SK-N-SH treated with all-trans-retinoic acid at 6 μM for 48 hours (cell line): ENCODE results near the gene TMBIM1.
"Not testable (repeated sequence)": the region's sequence is repeated elsewhere in the genome, so short reads cannot be mapped to it uniquely, and the experiment has no call there.

Experiments
- ATAC-seq: fragments of 200-7000 bp; cut with Tn5 transposase; 3 replicates; pipeline ENCODE4 v1.9.1; 2020; ENCODE audit warnings: mild to moderate bottlenecking, moderate library complexity
- BACH2 ChIP-seq: fragments of 250-450 bp; sonication (Bioruptor Pico); IDR thresholded peaks from 2 replicates; pipeline ENCODE4 v1.9.0; 2021; ENCODE audit warnings: mild to moderate bottlenecking, borderline replicate concordance
- CSDC2 ChIP-seq: fragments of 250-450 bp; sonication (Bioruptor Pico); IDR thresholded peaks from 2 replicates; pipeline ENCODE4 v1.5.0; 2020; ENCODE audit warnings: mild to moderate bottlenecking, moderate library complexity
- ESRRG ChIP-seq: fragments of 250-450 bp; sonication (Bioruptor Pico); IDR thresholded peaks from 2 replicates; pipeline ENCODE4 v1.6.1; 2021; ENCODE audit warnings: mild to moderate bottlenecking
- GLIS3 ChIP-seq: fragments of 250-450 bp; sonication (Bioruptor Pico); IDR thresholded peaks from 2 replicates; pipeline ENCODE4 v1.5.0; 2020; ENCODE audit warnings: mild to moderate bottlenecking, moderate library complexity
- ISL1 ChIP-seq: fragments of 250-450 bp; sonication (Bioruptor Pico); IDR thresholded peaks from 2 replicates; pipeline ENCODE4 v2.1.2; 2022; ENCODE audit warnings: mild to moderate bottlenecking, moderate library complexity
- OSR1 ChIP-seq: fragments of 250-450 bp; sonication (Bioruptor Pico); IDR thresholded peaks from 2 replicates; pipeline ENCODE4 v1.8.0; 2022; ENCODE audit warnings: moderate library complexity, mild to moderate bottlenecking, inconsistent platforms
- PPARA ChIP-seq: fragments of 250-450 bp; sonication (Bioruptor Pico); IDR thresholded peaks from 2 replicates; pipeline ENCODE4 v1.5.0; 2020; ENCODE audit warnings: mild to moderate bottlenecking, borderline replicate concordance
- SNAI2 ChIP-seq: fragments of 250-450 bp; sonication (Bioruptor Pico); IDR thresholded peaks from 2 replicates; pipeline ENCODE4 v1.5.0; 2020; ENCODE audit warnings: mild to moderate bottlenecking, moderate library complexity
- TCF4 ChIP-seq: fragments of 250-450 bp; sonication (Bioruptor Pico); IDR thresholded peaks from 2 replicates; pipeline ENCODE4 v1.8.0; 2021; ENCODE audit warnings: mild to moderate bottlenecking, moderate library complexity, borderline replicate concordance
- TOX ChIP-seq: fragments of 250-450 bp; sonication (Bioruptor Pico); IDR thresholded peaks from 2 replicates; pipeline ENCODE4 v1.8.0; 2021; ENCODE audit warnings: mild to moderate bottlenecking, moderate library complexity, borderline replicate concordance
- ZC3H10 ChIP-seq: fragments of 250-450 bp; sonication (Bioruptor Pico); IDR thresholded peaks from 2 replicates; pipeline ENCODE4 v1.5.1; 2021; ENCODE audit warnings: mild to moderate bottlenecking, moderate library complexity
- ZFP30 ChIP-seq: fragments of 450-650 bp; formaldehyde crosslinking; IDR thresholded peaks from 2 replicates; pipeline ENCODE4 v1.5.0; 2022; ENCODE audit warnings: mild to moderate bottlenecking, moderate library complexity
- ZNF565 ChIP-seq: fragments of 450-650 bp; formaldehyde crosslinking; conservative IDR thresholded peaks from 2 replicates; pipeline ENCODE4 v1.5.0; 2020; ENCODE audit warnings: low read depth, mild to moderate bottlenecking, moderate library complexity
- ZNF70 ChIP-seq: fragments of 450-650 bp; formaldehyde crosslinking; IDR thresholded peaks from 2 replicates; pipeline ENCODE4 v1.5.0; 2020; ENCODE audit warnings: mild to moderate bottlenecking, moderate library complexity
- ZNF8 ChIP-seq: fragments of 450-650 bp; formaldehyde crosslinking; IDR thresholded peaks from 2 replicates; pipeline ENCODE4 v1.5.0; 2020; ENCODE audit warnings: mild to moderate bottlenecking, moderate library complexity
- TF ChIP-seq, protein P1 (sequence below): fragments of 250-450 bp; sonication (Bioruptor Pico); IDR thresholded peaks from 2 replicates; pipeline ENCODE4 v1.5.1; 2020; ENCODE audit warnings: low read depth, mild to moderate bottlenecking, moderate library complexity
- TF ChIP-seq, protein P2 (sequence below): fragments of 250-450 bp; sonication (Bioruptor Pico); IDR thresholded peaks from 2 replicates; pipeline ENCODE4 v1.5.0; 2020; ENCODE audit warnings: mild to moderate bottlenecking, moderate library complexity
- TF ChIP-seq, protein P3 (sequence below): fragments of 250-450 bp; sonication (Bioruptor Pico); IDR thresholded peaks from 2 replicates; pipeline ENCODE4 v1.5.1; 2021; ENCODE audit warnings: mild to moderate bottlenecking, moderate library complexity
- TF ChIP-seq, protein P4 (sequence below): fragments of 250-450 bp; sonication (Bioruptor Pico); IDR thresholded peaks from 2 replicates; pipeline ENCODE4 v1.8.0; 2021; ENCODE audit warnings: low read depth, mild to moderate bottlenecking, moderate library complexity, borderline replicate concordance

The TMBIM1 gene

DNA sequence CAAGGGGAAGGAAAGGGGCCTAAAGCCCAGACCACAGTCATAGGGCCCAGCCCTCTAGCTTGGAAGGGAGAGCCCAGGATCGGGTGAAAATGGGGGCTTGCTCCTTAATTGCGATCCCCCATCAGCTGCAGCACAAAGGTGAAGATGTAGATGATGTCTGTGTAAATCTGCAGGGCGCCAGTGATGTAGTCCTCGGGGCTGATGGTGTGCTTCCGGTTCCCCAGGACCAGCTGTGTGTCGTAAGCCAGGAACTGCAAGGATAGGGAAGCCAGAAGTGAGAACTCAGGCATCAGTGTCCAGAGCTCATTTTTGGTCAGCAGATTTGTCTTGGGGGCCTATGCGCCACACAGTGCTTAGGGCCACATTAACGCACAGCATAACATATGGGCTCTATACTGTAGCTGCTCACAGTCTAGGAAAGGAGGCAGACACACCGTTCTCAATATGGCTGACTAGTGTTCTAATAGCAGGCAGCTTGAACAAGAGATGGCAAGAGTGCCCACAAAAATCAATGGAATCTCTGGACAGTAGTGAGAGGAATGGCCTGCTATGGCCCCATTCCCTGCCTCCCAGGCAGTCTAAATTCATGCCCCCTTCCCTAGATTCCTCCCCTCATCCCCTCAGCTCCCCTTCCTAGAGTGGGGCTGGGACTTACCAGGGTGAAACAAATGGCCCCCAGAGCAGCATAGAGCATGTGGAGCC, 16.8 kb downstream of the TMBIM1 start:
- ATAC-seq: no peak
- TF ChIP-seq GLIS3 (CRISPR knock-in tag) (no peak), ZFP30 (CRISPR knock-in tag) (no peak), PPARA (CRISPR knock-in tag) (no peak)
- TF ChIP-seq, protein P1, sequence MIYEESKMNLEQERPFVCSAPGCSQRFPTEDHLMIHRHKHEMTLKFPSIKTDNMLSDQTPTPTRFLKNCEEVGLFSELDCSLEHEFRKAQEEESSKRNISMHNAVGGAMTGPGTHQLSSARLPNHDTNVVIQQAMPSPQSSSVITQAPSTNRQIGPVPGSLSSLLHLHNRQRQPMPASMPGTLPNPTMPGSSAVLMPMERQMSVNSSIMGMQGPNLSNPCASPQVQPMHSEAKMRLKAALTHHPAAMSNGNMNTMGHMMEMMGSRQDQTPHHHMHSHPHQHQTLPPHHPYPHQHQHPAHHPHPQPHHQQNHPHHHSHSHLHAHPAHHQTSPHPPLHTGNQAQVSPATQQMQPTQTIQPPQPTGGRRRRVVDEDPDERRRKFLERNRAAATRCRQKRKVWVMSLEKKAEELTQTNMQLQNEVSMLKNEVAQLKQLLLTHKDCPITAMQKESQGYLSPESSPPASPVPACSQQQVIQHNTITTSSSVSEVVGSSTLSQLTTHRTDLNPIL (CRISPR knock-in tag): no peak
- TF ChIP-seq, protein P2, sequence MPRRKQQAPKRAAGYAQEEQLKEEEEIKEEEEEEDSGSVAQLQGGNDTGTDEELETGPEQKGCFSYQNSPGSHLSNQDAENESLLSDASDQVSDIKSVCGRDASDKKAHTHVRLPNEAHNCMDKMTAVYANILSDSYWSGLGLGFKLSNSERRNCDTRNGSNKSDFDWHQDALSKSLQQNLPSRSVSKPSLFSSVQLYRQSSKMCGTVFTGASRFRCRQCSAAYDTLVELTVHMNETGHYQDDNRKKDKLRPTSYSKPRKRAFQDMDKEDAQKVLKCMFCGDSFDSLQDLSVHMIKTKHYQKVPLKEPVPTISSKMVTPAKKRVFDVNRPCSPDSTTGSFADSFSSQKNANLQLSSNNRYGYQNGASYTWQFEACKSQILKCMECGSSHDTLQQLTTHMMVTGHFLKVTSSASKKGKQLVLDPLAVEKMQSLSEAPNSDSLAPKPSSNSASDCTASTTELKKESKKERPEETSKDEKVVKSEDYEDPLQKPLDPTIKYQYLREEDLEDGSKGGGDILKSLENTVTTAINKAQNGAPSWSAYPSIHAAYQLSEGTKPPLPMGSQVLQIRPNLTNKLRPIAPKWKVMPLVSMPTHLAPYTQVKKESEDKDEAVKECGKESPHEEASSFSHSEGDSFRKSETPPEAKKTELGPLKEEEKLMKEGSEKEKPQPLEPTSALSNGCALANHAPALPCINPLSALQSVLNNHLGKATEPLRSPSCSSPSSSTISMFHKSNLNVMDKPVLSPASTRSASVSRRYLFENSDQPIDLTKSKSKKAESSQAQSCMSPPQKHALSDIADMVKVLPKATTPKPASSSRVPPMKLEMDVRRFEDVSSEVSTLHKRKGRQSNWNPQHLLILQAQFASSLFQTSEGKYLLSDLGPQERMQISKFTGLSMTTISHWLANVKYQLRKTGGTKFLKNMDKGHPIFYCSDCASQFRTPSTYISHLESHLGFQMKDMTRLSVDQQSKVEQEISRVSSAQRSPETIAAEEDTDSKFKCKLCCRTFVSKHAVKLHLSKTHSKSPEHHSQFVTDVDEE (CRISPR knock-in tag): no peak

DNA sequence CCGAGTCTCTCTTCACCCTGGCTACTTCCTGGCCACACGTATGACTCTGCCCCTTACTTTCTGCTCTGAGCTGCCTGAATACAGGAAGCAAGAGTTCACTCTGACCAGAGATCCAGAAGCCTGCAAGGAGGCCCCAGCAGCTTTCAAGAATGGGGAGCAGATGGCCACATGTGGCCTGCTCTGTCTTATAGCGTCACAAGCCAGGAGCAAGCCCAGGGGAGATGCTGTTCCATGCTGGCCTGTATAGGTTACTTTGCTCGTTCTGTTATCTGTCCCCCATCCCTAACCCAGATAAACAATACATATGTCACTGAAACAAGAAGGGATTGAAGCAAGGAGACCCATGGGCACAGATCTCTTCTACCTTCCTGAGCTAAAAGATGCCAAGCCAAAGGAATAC, 17.7 kb downstream of the TMBIM1 start:
- no peak for ATAC-seq
- TF ChIP-seq ZFP30 (CRISPR knock-in tag) (no peak), ESRRG (no peak), CSDC2 (CRISPR knock-in tag) (no peak)

DNA sequence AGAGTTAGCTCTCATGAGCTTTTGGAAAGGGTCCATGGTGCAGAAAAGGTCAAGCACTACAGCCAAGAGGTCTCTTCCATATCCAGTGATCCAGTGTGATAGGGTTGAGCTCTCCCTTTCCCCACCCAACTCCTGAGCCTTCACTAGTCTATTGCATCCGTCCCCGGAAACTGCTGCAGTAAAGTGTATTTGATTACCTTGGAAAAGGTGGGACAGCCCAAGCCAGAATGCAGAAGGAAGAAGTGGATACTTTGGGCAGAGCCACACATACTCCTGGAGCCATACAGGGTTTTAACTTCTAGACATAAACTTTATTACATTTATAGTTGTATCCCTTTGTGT, 18.4 kb downstream of the TMBIM1 start:
- no peak for TF ChIP-seq TOX (CRISPR knock-in tag)
- no peak for TF ChIP-seq SNAI2
- no peak for TF ChIP-seq CSDC2 (CRISPR knock-in tag)
- TF ChIP-seq, protein P2 (CRISPR knock-in tag): no peak
- no peak for TF ChIP-seq OSR1 (CRISPR knock-in tag)
- TF ChIP-seq, protein P3, sequence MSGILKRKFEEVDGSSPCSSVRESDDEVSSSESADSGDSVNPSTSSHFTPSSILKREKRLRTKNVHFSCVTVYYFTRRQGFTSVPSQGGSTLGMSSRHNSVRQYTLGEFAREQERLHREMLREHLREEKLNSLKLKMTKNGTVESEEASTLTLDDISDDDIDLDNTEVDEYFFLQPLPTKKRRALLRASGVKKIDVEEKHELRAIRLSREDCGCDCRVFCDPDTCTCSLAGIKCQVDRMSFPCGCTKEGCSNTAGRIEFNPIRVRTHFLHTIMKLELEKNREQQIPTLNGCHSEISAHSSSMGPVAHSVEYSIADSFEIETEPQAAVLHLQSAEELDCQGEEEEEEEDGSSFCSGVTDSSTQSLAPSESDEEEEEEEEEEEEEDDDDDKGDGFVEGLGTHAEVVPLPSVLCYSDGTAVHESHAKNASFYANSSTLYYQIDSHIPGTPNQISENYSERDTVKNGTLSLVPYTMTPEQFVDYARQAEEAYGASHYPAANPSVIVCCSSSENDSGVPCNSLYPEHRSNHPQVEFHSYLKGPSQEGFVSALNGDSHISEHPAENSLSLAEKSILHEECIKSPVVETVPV (CRISPR knock-in tag): no peak
- TF ChIP-seq ZC3H10 (CRISPR knock-in tag): no peak
- no peak for TF ChIP-seq ISL1 (CRISPR knock-in tag)
- TF ChIP-seq, protein P4, sequence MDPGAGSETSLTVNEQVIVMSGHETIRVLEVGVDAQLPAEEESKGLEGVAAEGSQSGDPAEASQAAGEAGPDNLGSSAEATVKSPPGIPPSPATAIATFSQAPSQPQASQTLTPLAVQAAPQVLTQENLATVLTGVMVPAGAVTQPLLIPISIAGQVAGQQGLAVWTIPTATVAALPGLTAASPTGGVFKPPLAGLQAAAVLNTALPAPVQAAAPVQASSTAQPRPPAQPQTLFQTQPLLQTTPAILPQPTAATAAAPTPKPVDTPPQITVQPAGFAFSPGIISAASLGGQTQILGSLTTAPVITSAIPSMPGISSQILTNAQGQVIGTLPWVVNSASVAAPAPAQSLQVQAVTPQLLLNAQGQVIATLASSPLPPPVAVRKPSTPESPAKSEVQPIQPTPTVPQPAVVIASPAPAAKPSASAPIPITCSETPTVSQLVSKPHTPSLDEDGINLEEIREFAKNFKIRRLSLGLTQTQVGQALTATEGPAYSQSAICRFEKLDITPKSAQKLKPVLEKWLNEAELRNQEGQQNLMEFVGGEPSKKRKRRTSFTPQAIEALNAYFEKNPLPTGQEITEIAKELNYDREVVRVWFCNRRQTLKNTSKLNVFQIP (CRISPR knock-in tag): no peak
- TF ChIP-seq BACH2 (CRISPR knock-in tag): no peak
- TF ChIP-seq ZNF8: no peak
- no peak for TF ChIP-seq ZNF70
- no peak for TF ChIP-seq ZNF565 (CRISPR knock-in tag)
- no peak for TF ChIP-seq TCF4
- TF ChIP-seq, protein P1 (CRISPR knock-in tag): no peak
- ATAC-seq: no peak

DNA sequence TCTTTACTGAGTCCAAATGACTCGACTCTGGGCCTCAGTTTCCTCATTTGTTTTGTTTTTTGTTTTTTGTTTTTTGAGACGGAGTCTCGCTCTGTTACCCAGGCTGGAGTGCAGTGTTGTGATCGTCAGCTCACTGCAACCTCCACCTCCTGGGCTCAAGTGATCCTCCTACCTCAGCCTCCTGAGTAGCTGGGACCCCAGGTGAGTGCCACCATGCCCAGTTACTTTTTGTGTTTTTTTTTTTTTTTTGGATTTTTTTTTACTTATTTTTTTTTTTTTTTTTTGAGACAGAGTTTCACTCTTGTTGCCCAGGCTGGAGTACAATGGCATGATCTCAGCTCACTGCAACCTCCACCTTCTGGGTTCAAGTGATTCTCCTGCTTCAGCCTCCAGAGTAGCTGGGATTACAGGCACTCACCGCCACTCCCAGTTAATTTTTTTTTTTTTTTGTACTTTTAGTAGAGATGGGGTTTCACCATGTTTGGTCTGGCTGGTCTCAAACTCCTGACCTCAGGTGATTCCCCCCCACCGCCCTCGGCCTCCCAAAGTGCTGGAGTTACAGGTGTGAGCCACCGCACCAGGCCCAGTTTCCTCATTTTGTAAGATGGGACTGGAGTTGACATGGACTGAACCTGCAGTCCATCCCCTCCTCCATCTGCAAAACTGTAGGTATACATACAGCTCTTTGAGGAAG, 18.9 kb downstream of the TMBIM1 start:
- ATAC-seq: not testable (repeated sequence)
